Kasumi-1 (cell line): ENCODE data around the gene PLXDC2.
A peak's percentile ranks its signal among the peaks of the same experiment; 100 is the strongest.

Experiments used
- DNase-seq, 2 experiments: peaks; one replicate each; lab custom pipeline; 2025; lab: John Stamatoyannopoulos, UW

Gene PLXDC2

GRCh38 chr10:20276127-20276979 is 460.1 kb downstream of the PLXDC2 start:
- no peak for DNase-seq

- no peak for DNase-seq
Observed at GRCh38 chr10:20277820-20278219, 461.6 kb downstream of the PLXDC2 start.

- no peak for DNase-seq
Observed at GRCh38 chr10:20281579-20281978, 465.3 kb downstream of the PLXDC2 start.

GRCh38 chr10:20287586-20287985 is 471.4 kb downstream of the PLXDC2 start:
- no peak for DNase-seq

GRCh38 chr10:20288060-20288459 is 471.8 kb downstream of the PLXDC2 start:
- DNase-seq, result no peak

GRCh38 chr10:20289070-20289828 is 473.0 kb downstream of the PLXDC2 start:
- no peak for DNase-seq

GRCh38 chr10:20298417-20298816 is 482.2 kb downstream of the PLXDC2 start:
- DNase-seq, result no peak

GRCh38 chr10:20299034-20299736 is 483.0 kb downstream of the PLXDC2 start:
- DNase-seq, result no peak

- DNase-seq, result no peak
Observed at GRCh38 chr10:20300735-20301134, 484.5 kb downstream of the PLXDC2 start.

GRCh38 chr10:20302033-20302432 is 485.8 kb downstream of the PLXDC2 start:
- no peak for DNase-seq

- DNase-seq, result no peak
Observed at GRCh38 chr10:20303453-20304152, 487.4 kb downstream of the PLXDC2 start.

GRCh38 chr10:20313665-20314064 is 497.4 kb downstream of the PLXDC2 start:
- DNase-seq, result no peak

- DNase-seq, result no peak
Observed at GRCh38 chr10:20314431-20314830, 498.2 kb downstream of the PLXDC2 start.

- no peak for DNase-seq
Observed at GRCh38 chr10:20327954-20328353, 511.7 kb downstream of the PLXDC2 start.

- DNase-seq, result no peak
Observed at GRCh38 chr10:20330246-20330645, 514.0 kb downstream of the PLXDC2 start.

GRCh38 chr10:20334559-20334958 is 518.3 kb downstream of the PLXDC2 start:
- DNase-seq, result peak; percentile 82 to 85
